ENCODE data around the gene PHF2.

The PHF2 gene

GRCh38 chr9:93624431-93624834, 48.0 kb downstream of the PHF2 start:
- no peak for DNase-seq (ENCODE audit: low read depth in 3 of 3, low spot score in 1 of 3)

DNA sequence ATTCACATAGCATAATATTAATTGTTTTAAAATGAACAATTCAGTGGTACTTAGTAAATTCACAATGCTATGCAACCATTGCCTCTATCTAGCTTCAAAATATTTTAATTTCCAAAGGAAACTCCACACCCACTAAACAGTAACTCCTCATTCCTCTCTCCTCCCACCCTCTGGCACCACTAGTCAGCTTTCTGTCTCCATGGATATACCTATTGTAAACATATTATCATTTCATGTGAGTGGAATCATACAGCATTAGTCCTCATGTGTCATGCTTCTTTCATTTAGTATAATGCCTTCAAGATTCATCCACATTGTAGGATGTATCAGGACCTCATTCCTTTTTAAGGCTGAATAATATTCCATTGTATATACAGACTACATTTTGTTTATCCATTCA, 48.6 kb downstream of the PHF2 start:
- DNase-seq (ENCODE audit: low read depth in 3 of 3, low spot score in 1 of 3), result no peak

DNA sequence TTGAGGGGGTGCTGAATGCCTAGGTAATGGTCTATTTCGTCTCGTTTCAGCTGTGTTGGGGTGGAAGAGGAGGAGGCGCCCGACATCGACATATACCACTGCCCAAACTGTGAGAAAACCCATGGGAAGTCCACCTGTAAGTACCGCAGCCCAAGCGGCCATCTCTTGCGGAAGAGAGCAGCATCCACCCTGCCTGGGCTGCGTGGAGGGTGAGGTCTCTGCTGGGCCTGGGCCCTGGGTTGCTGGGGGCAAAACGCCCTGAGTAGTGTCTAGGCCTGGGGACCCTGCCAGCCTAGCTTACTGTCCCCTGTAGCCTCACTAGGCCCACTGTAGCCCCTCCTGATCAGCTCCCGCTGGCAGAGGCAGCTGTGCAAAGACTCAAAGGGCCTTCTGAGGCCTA, 53.5 kb downstream of the PHF2 start:
- DNase-seq (ENCODE audit: low read depth in 3 of 3, low spot score in 1 of 3), result no peak

- no peak for DNase-seq (ENCODE audit: low read depth in 3 of 3, low spot score in 1 of 3)
Observed at GRCh38 chr9:93630806-93631411, 54.5 kb downstream of the PHF2 start.

DNA sequence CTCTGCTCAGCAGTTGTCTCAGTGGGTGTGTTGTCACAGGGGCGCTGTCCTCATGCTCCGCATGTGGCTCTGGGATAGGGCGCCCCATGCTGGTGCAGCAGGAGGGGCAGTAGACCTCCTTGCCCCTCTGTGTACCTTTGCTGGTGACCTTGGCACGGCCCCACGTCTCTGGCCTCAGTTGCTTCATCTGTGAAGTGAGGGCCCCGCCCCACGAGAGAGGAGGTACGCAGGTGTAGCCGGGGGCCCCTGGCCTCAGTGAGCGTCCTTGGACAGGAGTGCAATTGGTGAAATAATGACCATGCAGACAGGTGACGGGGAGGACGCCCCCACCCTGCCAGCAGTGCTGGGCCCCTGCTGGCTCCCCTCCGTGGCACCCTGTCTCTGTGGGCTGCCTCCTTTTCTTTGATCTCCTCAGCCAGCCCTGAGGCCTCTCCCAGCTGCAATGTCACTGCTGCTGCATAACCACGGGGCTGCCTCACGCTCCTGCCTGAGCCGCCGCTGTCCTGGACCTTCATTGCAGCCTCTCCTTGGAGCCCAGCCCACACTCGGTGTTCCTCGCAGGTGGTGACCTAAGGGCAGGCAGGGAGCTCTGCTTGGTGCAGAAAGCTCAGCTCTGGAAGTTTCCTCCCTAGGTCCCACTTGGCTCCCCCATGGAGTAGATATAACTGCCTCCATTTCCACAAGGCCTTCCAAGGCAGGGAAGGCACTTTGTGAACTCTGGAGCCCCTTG, 57.3 kb downstream of the PHF2 start:
- no peak for DNase-seq (ENCODE audit: low read depth in 3 of 3, low spot score in 1 of 3)

DNA sequence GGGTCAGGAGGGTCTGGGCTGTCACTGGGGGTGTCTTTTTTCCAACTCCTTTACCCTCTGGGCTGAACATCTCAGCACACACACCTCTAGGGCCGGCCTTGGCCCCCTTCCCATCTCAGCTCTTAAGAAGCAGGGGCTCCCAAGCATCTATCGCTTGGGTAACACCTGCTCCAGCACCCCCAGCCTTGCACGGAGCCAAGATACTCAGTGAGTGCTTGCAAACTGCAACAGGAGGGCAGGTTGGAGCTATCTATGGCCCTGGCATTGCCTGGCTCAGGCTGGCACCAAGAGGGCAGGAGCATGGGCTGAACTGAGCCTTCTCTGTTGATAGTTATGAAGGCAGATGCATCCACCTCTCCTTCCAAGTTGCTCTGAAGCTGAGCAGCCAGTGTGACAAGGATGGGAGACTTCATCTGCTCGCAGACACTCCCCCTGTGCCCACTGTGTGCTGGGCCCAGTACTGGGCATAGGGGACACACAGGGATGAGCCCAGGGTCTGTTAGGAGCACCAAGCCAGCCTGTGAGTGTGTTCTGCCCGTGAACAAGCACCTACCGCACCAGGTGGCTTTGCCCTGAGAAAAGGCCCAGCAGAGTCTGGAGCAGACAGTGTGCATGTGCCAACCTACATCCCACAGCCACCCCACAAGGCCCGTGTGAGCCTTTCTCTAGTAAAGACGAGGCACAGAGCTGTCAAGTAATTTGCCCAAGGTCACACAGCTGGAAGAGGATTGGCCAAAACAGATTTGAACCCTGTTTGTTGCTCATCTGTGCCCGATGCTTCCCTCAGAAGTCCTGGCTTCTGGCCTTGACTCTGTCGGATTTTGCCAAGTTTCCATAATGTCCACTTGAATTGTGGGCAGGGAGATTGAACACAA, 58.2 kb downstream of the PHF2 start:
- DNase-seq (ENCODE audit: low read depth in 3 of 3, low spot score in 1 of 3), result no peak

DNA sequence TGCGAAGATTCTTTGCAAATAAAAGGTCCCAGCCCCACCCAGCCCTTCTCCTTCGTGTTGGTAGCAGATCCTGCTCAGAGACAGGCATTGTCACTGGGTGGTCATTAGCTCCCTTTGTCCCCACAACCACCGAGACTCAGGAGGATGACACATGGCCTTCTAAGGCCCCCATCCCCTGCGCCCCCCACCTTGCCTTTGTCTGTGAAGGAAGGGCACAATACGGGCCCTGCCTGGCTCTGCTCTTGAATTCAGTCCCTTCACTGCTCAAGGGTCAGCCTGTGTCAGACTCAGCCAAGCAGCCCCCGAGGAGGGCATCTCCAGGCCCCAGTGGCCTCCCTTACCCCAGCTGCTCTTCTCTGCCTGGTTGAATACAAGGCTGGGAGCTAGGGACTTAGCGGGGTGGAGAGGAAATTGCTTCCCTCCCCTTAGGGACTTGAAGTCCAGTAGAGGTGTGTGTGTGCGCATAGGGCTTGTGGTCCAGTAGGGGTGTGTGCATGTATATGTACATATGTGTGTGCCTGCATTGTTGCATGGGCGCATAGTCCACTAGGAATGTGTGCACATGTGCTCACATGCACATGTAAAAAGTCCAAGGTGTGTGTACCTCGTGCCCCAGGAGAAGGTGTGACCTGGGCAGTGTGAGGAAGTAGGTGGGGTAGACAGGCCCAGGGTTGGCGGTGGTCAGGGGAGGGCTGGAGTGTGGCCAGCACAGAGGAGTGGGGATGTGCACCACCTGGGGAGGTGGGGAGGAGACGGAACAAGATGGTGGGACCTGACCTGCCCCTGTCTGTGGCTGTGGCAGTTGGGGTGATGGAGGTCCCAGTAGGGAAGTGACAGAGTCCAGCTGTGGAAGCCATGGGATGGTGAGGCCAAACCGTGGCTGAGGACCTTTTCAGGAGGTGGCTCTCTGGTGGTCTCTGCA, 59.1 kb downstream of the PHF2 start:
- no peak for DNase-seq (ENCODE audit: low read depth in 3 of 3, low spot score in 1 of 3)

DNA sequence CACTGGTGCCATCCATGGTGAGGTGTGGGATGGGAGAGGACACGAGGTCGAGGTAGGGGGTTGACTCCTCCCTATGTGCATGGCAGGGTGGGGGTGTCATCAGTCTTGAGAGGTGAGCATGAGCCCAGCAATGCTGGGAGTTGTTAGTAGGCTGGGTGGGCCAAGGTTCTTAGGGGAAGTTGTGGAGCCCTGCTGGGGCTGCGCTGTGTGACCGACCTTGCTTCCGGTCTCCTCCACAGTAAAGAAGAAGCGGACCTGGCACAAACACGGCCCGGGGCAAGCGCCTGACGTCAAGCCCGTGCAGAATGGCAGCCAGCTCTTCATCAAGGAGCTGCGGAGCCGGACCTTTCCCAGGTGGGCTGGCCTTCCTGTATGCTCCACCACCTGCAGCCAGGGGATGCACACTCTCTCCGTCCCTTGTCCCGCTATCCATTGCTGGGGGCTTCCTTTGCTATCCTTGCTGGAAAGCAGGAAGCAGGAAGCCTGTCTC, 59.8 kb downstream of the PHF2 start:
- no peak for DNase-seq (ENCODE audit: low read depth in 3 of 3, low spot score in 1 of 3)

GRCh38 chr9:93636667-93637066, 60.3 kb downstream of the PHF2 start:
- no peak for DNase-seq (ENCODE audit: low read depth in 3 of 3, low spot score in 1 of 3)

DNA sequence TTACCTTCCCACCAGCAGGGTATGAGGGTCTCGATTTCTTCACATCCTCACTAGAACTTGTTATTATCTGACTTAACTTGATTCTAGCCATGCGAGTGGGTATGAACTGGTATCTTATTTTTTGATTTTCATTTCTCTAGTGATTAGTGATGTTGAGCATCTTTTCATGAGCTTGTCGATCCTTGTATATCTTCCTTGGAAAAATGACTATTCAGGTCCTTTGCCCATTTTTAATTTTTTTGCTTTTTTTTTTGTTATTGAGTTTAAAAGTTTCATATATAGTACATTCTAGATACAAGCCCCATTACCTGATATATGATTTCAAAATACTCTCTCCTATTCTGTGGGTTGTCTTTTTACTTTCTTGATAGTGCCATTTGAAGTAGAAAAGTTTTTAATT, 61.5 kb downstream of the PHF2 start:
- DNase-seq (ENCODE audit: low read depth in 3 of 3, low spot score in 1 of 3), result no peak

- no peak for DNase-seq (ENCODE audit: low read depth in 3 of 3, low spot score in 1 of 3)
Observed at GRCh38 chr9:93640027-93640426, 63.6 kb downstream of the PHF2 start.

DNA sequence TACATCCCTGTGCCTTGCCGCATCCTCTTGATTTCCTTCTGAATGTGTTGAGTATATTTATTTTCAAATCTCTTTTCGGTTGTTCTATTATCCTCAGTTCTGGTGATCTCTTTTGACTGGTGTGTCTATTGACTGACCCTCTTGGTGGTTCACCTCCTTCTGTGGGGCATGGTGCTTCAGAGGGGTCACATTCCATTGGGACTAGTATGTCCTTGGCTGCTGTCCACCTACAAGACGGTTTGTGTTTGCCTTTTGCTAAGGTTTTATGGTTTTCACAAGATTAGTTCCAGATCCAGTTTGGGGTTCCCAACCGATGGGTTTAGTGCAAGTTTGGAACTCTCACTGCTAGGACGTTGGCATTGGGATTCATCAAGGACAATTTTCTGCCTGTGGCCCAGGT, 66.6 kb downstream of the PHF2 start:
- no peak for DNase-seq (ENCODE audit: low read depth in 3 of 3, low spot score in 1 of 3)

GRCh38 chr9:93644397-93645088, 68.2 kb downstream of the PHF2 start:
- no peak for DNase-seq (ENCODE audit: low read depth in 3 of 3, low spot score in 1 of 3)

DNA sequence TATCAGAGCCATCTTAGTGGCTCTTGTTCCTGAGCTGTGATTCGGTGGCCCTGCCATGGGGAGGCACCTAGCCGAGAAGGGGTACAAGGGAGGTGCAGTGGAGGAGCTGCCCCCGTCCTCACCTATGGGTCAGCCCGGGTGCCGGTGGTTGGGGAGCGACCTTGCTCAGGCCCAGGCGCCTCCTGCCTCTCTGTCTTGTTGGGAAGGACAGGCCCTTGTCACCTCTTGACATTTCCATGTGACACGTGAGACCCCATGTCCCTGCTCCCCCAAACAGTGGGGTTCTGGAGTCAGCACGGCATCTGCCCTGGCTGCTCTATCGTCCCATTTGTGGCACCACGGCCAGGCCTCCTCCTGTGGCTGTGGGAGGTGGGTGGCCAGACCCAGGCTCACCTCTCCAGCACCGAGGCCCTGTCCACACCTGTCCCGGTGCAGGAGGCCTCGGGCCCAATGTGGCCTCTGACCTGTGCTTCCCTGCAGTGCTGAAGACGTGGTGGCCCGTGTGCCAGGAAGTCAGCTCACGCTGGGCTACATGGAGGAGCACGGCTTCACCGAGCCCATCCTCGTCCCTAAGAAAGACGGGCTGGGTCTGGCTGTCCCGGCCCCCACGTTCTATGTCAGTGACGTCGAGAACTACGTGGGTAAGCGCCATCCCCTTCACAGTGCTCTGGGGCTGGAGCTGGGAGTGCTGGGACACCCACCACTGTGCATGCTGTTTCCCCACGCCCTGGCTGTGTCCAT, 68.9 kb downstream of the PHF2 start:
- no peak for DNase-seq (ENCODE audit: low read depth in 3 of 3, low spot score in 1 of 3)

GRCh38 chr9:93645921-93646639, 69.7 kb downstream of the PHF2 start:
- DNase-seq (ENCODE audit: low read depth in 3 of 3, low spot score in 1 of 3), result no peak

DNA sequence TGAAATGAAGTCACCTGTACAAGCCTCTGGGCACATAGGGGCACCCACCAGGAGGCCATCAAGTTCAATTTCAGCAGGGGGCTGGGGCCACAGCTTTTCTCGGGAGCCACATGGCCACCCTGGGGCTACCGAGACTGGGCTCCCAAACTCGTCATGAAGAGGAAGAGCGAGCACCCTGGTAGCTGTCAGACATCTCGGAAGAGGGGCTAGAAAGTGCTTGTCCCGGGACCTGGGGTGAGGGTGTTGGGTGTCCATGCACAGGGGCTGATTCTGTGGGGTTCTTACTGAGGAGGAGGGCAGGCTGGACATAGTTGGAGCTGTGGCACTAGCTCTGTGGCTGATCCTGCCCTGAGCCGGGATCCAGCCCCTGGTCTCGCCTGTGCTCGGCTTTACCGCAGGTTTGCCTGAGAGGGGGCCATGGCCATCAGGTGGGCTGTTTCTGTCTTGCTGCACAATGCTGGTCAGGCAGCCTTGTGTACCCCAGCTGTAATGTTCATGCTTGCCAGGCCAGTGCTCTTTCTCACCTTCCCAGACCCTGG, 70.3 kb downstream of the PHF2 start:
- no peak for DNase-seq (ENCODE audit: low read depth in 3 of 3, low spot score in 1 of 3)

GRCh38 chr9:93648181-93648580, 71.8 kb downstream of the PHF2 start:
- no peak for DNase-seq (ENCODE audit: low read depth in 3 of 3, low spot score in 1 of 3)

DNA sequence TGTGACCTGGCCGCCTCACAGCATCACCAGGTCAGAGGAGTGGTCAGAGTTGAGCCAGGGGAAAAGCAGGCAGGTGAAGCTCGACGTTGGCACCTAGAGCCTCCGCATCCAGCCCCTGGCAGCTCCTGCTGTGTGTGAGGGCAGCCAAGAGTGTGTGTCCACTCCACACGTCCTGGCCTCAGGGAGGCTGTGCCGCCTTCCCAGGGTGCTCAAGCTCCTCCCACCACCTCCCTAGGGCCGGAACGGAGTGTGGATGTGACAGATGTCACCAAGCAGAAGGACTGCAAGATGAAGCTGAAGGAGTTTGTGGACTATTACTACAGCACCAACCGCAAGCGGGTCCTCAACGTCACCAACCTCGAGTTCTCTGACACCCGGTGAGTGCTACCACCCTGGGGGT, 72.5 kb downstream of the PHF2 start:
- no peak for DNase-seq (ENCODE audit: low read depth in 3 of 3, low spot score in 1 of 3)
